ENCODE results near the gene ARG2.

DNA sequence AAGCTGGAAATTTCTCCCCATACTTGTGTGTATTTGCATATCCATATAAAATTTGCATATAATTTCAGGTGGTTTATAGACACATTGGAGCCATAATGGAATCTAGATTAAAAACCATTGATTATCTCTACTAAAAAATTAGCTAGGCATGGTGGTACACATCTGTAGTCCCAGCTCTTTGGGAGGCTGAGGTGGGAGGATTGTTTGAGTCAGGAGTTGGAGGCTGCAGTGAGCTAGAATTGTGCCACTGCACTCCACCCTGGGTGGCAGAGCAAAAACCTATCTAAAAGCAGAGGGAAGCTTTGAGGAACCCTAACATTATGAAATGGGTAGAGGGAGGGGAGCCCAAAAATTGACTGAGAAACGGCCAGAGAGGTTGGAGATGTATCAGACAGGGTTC, 78.5 kb downstream of the ARG2 start:
- TF ChIP-seq, protein P1, sequence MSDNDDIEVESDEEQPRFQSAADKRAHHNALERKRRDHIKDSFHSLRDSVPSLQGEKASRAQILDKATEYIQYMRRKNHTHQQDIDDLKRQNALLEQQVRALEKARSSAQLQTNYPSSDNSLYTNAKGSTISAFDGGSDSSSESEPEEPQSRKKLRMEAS (IDR thresholded peaks at IDR 0.05; ENCODE audit: low read depth, low read length): no peak
- TF ChIP-seq ZNF24 (IDR thresholded peaks at IDR 0.05) (no peak), SPI1 (IDR thresholded peaks at IDR 0.05; ENCODE audit: borderline replicate concordance, insufficient read depth, low read depth, low read length) (no peak), ATF7 (IDR thresholded peaks at IDR 0.05; ENCODE audit: low read depth) (no peak), TCF3 (IDR thresholded peaks at IDR 0.05; ENCODE audit: borderline replicate concordance, insufficient read depth, low read depth, low read length) (no peak), FOS (IDR thresholded peaks at IDR 0.05; ENCODE audit: borderline replicate concordance, extremely low read depth, insufficient read length) (no peak), RELA (IDR thresholded peaks at IDR 0.05; ENCODE audit: borderline replicate concordance, partially characterized antibody) (no peak), RAD51 (IDR thresholded peaks at IDR 0.05) (no peak), IKZF2 (IDR thresholded peaks at IDR 0.05) (no peak), HDAC6 (IDR thresholded peaks at IDR 0.05; ENCODE audit: unreplicated experiment) (no peak), IKZF1 (conservative IDR thresholded peaks at IDR 0.05) (no peak)
- TF ChIP-seq, protein P2, sequence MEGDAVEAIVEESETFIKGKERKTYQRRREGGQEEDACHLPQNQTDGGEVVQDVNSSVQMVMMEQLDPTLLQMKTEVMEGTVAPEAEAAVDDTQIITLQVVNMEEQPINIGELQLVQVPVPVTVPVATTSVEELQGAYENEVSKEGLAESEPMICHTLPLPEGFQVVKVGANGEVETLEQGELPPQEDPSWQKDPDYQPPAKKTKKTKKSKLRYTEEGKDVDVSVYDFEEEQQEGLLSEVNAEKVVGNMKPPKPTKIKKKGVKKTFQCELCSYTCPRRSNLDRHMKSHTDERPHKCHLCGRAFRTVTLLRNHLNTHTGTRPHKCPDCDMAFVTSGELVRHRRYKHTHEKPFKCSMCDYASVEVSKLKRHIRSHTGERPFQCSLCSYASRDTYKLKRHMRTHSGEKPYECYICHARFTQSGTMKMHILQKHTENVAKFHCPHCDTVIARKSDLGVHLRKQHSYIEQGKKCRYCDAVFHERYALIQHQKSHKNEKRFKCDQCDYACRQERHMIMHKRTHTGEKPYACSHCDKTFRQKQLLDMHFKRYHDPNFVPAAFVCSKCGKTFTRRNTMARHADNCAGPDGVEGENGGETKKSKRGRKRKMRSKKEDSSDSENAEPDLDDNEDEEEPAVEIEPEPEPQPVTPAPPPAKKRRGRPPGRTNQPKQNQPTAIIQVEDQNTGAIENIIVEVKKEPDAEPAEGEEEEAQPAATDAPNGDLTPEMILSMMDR (IDR thresholded peaks at IDR 0.05 in 2 of 3, conservative IDR thresholded peaks at IDR 0.05 in 1 of 3; ENCODE audit: control insufficient read depth in 2 of 3, extremely low read depth in 1 of 3, insufficient read depth in 1 of 3, low read depth in 3 of 3, low read length in 3 of 3): no peak
- TF ChIP-seq, protein P3, sequence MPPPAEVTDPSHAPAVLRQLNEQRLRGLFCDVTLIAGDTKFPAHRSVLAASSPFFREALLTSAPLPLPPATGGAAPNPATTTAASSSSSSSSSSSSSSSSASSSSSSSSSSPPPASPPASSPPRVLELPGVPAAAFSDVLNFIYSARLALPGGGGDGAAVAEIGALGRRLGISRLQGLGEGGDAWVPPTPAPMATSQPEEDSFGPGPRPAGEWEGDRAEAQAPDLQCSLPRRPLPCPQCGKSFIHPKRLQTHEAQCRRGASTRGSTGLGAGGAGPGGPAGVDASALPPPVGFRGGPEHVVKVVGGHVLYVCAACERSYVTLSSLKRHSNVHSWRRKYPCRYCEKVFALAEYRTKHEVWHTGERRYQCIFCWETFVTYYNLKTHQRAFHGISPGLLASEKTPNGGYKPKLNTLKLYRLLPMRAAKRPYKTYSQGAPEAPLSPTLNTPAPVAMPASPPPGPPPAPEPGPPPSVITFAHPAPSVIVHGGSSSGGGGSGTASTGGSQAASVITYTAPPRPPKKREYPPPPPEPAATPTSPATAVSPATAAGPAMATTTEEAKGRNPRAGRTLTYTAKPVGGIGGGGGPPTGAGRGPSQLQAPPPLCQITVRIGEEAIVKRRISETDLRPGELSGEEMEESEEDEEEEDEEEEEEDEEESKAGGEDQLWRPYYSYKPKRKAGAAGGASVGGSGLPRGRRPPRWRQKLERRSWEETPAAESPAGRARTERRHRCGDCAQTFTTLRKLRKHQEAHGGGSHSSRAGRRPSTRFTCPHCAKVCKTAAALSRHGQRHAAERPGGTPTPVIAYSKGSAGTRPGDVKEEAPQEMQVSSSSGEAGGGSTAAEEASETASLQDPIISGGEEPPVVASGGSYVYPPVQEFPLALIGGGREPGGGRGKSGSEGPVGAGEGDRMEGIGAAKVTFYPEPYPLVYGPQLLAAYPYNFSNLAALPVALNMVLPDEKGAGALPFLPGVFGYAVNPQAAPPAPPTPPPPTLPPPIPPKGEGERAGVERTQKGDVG (CRISPR knock-in tag; IDR thresholded peaks at IDR 0.05): no peak
- TF ChIP-seq, protein P4, sequence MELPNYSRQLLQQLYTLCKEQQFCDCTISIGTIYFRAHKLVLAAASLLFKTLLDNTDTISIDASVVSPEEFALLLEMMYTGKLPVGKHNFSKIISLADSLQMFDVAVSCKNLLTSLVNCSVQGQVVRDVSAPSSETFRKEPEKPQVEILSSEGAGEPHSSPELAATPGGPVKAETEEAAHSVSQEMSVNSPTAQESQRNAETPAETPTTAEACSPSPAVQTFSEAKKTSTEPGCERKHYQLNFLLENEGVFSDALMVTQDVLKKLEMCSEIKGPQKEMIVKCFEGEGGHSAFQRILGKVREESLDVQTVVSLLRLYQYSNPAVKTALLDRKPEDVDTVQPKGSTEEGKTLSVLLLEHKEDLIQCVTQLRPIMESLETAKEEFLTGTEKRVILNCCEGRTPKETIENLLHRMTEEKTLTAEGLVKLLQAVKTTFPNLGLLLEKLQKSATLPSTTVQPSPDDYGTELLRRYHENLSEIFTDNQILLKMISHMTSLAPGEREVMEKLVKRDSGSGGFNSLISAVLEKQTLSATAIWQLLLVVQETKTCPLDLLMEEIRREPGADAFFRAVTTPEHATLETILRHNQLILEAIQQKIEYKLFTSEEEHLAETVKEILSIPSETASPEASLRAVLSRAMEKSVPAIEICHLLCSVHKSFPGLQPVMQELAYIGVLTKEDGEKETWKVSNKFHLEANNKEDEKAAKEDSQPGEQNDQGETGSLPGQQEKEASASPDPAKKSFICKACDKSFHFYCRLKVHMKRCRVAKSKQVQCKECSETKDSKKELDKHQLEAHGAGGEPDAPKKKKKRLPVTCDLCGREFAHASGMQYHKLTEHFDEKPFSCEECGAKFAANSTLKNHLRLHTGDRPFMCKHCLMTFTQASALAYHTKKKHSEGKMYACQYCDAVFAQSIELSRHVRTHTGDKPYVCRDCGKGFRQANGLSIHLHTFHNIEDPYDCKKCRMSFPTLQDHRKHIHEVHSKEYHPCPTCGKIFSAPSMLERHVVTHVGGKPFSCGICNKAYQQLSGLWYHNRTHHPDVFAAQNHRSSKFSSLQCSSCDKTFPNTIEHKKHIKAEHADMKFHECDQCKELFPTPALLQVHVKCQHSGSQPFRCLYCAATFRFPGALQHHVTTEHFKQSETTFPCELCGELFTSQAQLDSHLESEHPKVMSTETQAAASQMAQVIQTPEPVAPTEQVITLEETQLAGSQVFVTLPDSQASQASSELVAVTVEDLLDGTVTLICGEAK (IDR thresholded peaks at IDR 0.05; ENCODE audit: borderline replicate concordance): no peak
